Panc1 (cell line): ENCODE results near the gene AFF4. TPM values are rescaled to one million over a fixed set of nuclear protein-coding genes. Genes with fewer than 3 reads are reported as not detected.

Experiments
- ATAC-seq: fragments of 200-7000 bp; cut with Tn5 transposase; 2 replicates; pipeline ENCODE4 v1.9.1; 2020; ENCODE audit warnings: mild to moderate bottlenecking, moderate library complexity
- BruUV-seq: library from RNA; stranded (reverse); fragments of 400-500 nt; replicated peaks from 2 replicates; lab custom pipeline; 2021; lab: Mats Ljungman, UMichigan
- CTCF ChIA-PET: fragments of 300-600 bp; sonication (Branson Sonifier 250); formaldehyde crosslinking; loops from one replicate; lab custom pipeline; 2022; ENCODE audit warnings: antibody characterized with exemption; lab: Charles Lee
- POLR2A ChIA-PET: fragments of 300-600 bp; sonication (Branson Sonifier 250); formaldehyde crosslinking; loops from one replicate; lab custom pipeline; 2022; ENCODE audit warnings: antibody characterized with exemption; lab: Charles Lee
- DNase-seq: peaks from one replicate; pipeline ENCODE4 v3.0.0-alpha.2; 2010; ENCODE audit warnings: low read depth, low spot score
- H3K27ac ChIP-seq: 2 replicates; pipeline ENCODE4 v1.5.1; 2011; ENCODE audit warnings: mild to moderate bottlenecking, low read length, inconsistent platforms
- H3K27me3 ChIP-seq: fragments of 200-500 bp; sonication (Bioruptor generic); 2 replicates; pipeline ENCODE4 v1.6.0; 2014; ENCODE audit warnings: low read length, inconsistent platforms; ENCODE audit not compliant: control insufficient read depth, insufficient read depth
- H3K36me3 ChIP-seq: fragments of 200-500 bp; sonication (Bioruptor generic); 2 replicates; pipeline ENCODE4 v1.5.1; 2014; ENCODE audit warnings: inconsistent platforms, mild to moderate bottlenecking, low read length, moderate library complexity; ENCODE audit not compliant: control insufficient read depth, insufficient read depth
- H3K4me1 ChIP-seq: 2 replicates; pipeline ENCODE4 v1.5.1; 2011; ENCODE audit warnings: inconsistent platforms, mild to moderate bottlenecking, low read length, moderate library complexity; ENCODE audit not compliant: control insufficient read depth, insufficient read depth
- H3K4me3 ChIP-seq, 2 experiments: 2 replicates each; pipeline ENCODE4 v1.5.1; 2011 to 2012; ENCODE audit warnings: low read depth in 2 of 2, low read length in 2 of 2, mild to moderate bottlenecking in 2 of 2, inconsistent platforms in 1 of 2, moderate library complexity in 1 of 2
- H3K9me3 ChIP-seq: fragments of 200-500 bp; sonication (Bioruptor generic); 2 replicates; pipeline ENCODE4 v1.5.1; 2014; ENCODE audit warnings: low read depth, mild to moderate bottlenecking, inconsistent platforms, low read length, moderate library complexity; ENCODE audit not compliant: control insufficient read depth, insufficient read depth
- POLR2AphosphoS5 ChIP-seq: IDR thresholded peaks from 2 replicates; pipeline ENCODE4 v1.6.1; 2012; ENCODE audit warnings: mild to moderate bottlenecking, low read depth, low read length, moderate library complexity
- SIN3A ChIP-seq: IDR thresholded peaks from 2 replicates; pipeline ENCODE4 v1.6.1; 2012; ENCODE audit warnings: low read depth, mild to moderate bottlenecking, low read length, moderate library complexity, borderline replicate concordance; ENCODE audit not compliant: insufficient read depth
- TCF7L2 ChIP-seq: IDR thresholded peaks from 2 replicates; pipeline ENCODE4 v1.6.1; 2011; ENCODE audit warnings: mild to moderate bottlenecking, low read depth, low read length, inconsistent platforms
- in situ Hi-C: cut with HindIII; loops from 2 replicates; pipeline ENCODE4 v1.10.0; 2016; ENCODE audit warnings: low sequenced_read_pairs, low pct_unique_long_range_greater_than_20kb
- intact Hi-C: fragments of 100-400 bp; cut with micrococcal nuclease; formaldehyde crosslinking; loops from one replicate; pipeline ENCODE4 v1.10.0; 2022; ENCODE audit not compliant: unreplicated experiment
- total RNA-seq: library from RNA; stranded (reverse); gene quantifications from one replicate; pipeline ENCODE4 v1.2.1, GENCODE V29; 2021; ENCODE audit not compliant: unreplicated experiment
- TF ChIP-seq, protein P1 (sequence below): fragments of 450-650 bp; IDR thresholded peaks from 2 replicates; pipeline ENCODE4 v1.5.1; 2017; ENCODE audit warnings: mild to moderate bottlenecking
- TF ChIP-seq, protein P2 (sequence below), 2 experiments: IDR thresholded peaks; 2 replicates each; pipeline ENCODE4 v1.6.1; 2011 to 2012; ENCODE audit warnings: low read depth in 2 of 2, control low read depth in 1 of 2, low read length in 1 of 2, mild to moderate bottlenecking in 1 of 2, moderate library complexity in 1 of 2; ENCODE audit not compliant: insufficient read depth in 1 of 2

AFF4 gene
- total RNA-seq, 1 experiment from 2014 or later, result 78.3 TPM

DNA sequence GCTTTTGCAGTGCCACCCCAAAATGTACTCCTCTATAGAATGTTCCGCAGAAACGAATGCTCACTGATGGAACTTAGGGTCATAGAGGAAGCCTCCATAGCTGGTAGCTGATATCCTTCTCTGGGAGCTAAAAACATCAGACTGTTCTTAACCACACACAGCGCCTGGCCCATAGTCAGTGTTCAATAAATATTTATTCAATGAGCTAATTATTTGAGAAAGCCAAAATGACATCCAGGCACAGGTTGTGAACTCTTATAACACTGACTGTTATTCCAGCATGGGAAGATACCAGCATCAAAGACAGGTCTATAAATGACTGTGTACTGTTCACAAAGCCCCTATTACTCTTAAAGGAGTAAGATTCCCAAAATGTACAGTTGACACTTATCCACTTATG, 110.1 kb downstream of the AFF4 start:
- DNase-seq (no peak), ATAC-seq (no peak)
- POLR2A ChIA-PET, result no interaction called here
- H3K9me3 ChIP-seq, result no peaks in the 10 kb centered on the region
- CTCF ChIA-PET, result no interaction called here
- in situ Hi-C loops (no loop called here), intact Hi-C loops (no loop called here)
- H3K27me3 ChIP-seq, result no peaks in the 10 kb centered on the region
- TF ChIP-seq TCF7L2, result no peak
- TF ChIP-seq, protein P1, sequence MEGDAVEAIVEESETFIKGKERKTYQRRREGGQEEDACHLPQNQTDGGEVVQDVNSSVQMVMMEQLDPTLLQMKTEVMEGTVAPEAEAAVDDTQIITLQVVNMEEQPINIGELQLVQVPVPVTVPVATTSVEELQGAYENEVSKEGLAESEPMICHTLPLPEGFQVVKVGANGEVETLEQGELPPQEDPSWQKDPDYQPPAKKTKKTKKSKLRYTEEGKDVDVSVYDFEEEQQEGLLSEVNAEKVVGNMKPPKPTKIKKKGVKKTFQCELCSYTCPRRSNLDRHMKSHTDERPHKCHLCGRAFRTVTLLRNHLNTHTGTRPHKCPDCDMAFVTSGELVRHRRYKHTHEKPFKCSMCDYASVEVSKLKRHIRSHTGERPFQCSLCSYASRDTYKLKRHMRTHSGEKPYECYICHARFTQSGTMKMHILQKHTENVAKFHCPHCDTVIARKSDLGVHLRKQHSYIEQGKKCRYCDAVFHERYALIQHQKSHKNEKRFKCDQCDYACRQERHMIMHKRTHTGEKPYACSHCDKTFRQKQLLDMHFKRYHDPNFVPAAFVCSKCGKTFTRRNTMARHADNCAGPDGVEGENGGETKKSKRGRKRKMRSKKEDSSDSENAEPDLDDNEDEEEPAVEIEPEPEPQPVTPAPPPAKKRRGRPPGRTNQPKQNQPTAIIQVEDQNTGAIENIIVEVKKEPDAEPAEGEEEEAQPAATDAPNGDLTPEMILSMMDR, result no peak
- no peak for TF ChIP-seq POLR2AphosphoS5
- TF ChIP-seq, protein P2, sequence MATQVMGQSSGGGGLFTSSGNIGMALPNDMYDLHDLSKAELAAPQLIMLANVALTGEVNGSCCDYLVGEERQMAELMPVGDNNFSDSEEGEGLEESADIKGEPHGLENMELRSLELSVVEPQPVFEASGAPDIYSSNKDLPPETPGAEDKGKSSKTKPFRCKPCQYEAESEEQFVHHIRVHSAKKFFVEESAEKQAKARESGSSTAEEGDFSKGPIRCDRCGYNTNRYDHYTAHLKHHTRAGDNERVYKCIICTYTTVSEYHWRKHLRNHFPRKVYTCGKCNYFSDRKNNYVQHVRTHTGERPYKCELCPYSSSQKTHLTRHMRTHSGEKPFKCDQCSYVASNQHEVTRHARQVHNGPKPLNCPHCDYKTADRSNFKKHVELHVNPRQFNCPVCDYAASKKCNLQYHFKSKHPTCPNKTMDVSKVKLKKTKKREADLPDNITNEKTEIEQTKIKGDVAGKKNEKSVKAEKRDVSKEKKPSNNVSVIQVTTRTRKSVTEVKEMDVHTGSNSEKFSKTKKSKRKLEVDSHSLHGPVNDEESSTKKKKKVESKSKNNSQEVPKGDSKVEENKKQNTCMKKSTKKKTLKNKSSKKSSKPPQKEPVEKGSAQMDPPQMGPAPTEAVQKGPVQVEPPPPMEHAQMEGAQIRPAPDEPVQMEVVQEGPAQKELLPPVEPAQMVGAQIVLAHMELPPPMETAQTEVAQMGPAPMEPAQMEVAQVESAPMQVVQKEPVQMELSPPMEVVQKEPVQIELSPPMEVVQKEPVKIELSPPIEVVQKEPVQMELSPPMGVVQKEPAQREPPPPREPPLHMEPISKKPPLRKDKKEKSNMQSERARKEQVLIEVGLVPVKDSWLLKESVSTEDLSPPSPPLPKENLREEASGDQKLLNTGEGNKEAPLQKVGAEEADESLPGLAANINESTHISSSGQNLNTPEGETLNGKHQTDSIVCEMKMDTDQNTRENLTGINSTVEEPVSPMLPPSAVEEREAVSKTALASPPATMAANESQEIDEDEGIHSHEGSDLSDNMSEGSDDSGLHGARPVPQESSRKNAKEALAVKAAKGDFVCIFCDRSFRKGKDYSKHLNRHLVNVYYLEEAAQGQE (IDR thresholded peaks at IDR 0.05; ENCODE audit: insufficient read depth in 1 of 2, low read depth in 2 of 2, low read length in 1 of 2), result no peak
- TF ChIP-seq SIN3A, result no peak
- H3K4me1 ChIP-seq, result no peaks in the 10 kb centered on the region
- no peak overlapping the region for H3K27ac ChIP-seq
- H3K36me3 ChIP-seq, result no peaks in the 10 kb centered on the region
- BruUV-seq, result no TSS peak
- H3K4me3 ChIP-seq, result no peak overlapping the region

DNA sequence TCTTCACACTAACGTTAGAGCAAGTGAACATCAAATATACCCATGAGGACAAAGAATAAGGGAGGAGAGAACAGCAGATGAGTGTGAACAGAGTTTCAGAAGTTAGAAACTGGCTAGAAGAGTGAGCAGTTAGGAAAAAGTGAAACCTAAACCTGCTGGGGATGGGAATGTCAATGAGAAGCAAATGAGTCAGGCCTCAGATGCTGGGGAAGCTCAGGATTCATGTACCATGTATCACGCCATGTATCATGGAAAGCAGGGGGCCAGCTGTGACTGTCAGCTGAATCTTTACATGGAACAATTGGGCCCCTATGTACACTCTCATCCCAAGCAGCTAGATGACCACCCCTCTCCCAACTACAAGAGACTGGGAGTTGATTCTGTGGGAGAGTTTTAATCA, 113.4 kb downstream of the AFF4 start:
- DNase-seq (no peak), ATAC-seq (no peak)
- no peak overlapping the region for H3K4me3 ChIP-seq
- CTCF ChIA-PET, result no interaction called here
- H3K9me3 ChIP-seq, result no peaks in the 10 kb centered on the region
- TF ChIP-seq, protein P1, result no peak
- TF ChIP-seq, protein P2 (IDR thresholded peaks at IDR 0.05; ENCODE audit: insufficient read depth in 1 of 2, low read depth in 2 of 2, low read length in 1 of 2), result no peak
- TF ChIP-seq SIN3A (no peak), TCF7L2 (no peak), POLR2AphosphoS5 (no peak)
- POLR2A ChIA-PET, result interaction anchor here (0.6 kb wide), 1 partner anchor 18 kb away, joined by 4 read pairs; no protein-coding TSS in a partner anchor
- H3K27ac ChIP-seq, result no peak overlapping the region
- intact Hi-C loops (no loop called here), in situ Hi-C loops (no loop called here)
- H3K36me3 ChIP-seq, result no peaks in the 10 kb centered on the region
- no TSS peak for BruUV-seq
- no peaks in the 10 kb centered on the region for H3K4me1 ChIP-seq
- no peaks in the 10 kb centered on the region for H3K27me3 ChIP-seq
